HG03280 (cell line): ENCODE measurements around the gene RNASEL.
"Not testable (repeated sequence)": the region's sequence is repeated elsewhere in the genome, so short reads cannot be mapped to it uniquely, and the experiment has no call there.

Source experiments
- ATAC-seq: cut with Tn5 transposase; IDR thresholded peaks from one replicate; pipeline ENCODE4 v1.9.1; 2021; ENCODE audit warnings: mild to moderate bottlenecking, moderate library complexity; ENCODE audit not compliant: unreplicated experiment

The RNASEL gene, protein sequence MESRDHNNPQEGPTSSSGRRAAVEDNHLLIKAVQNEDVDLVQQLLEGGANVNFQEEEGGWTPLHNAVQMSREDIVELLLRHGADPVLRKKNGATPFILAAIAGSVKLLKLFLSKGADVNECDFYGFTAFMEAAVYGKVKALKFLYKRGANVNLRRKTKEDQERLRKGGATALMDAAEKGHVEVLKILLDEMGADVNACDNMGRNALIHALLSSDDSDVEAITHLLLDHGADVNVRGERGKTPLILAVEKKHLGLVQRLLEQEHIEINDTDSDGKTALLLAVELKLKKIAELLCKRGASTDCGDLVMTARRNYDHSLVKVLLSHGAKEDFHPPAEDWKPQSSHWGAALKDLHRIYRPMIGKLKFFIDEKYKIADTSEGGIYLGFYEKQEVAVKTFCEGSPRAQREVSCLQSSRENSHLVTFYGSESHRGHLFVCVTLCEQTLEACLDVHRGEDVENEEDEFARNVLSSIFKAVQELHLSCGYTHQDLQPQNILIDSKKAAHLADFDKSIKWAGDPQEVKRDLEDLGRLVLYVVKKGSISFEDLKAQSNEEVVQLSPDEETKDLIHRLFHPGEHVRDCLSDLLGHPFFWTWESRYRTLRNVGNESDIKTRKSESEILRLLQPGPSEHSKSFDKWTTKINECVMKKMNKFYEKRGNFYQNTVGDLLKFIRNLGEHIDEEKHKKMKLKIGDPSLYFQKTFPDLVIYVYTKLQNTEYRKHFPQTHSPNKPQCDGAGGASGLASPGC

DNA sequence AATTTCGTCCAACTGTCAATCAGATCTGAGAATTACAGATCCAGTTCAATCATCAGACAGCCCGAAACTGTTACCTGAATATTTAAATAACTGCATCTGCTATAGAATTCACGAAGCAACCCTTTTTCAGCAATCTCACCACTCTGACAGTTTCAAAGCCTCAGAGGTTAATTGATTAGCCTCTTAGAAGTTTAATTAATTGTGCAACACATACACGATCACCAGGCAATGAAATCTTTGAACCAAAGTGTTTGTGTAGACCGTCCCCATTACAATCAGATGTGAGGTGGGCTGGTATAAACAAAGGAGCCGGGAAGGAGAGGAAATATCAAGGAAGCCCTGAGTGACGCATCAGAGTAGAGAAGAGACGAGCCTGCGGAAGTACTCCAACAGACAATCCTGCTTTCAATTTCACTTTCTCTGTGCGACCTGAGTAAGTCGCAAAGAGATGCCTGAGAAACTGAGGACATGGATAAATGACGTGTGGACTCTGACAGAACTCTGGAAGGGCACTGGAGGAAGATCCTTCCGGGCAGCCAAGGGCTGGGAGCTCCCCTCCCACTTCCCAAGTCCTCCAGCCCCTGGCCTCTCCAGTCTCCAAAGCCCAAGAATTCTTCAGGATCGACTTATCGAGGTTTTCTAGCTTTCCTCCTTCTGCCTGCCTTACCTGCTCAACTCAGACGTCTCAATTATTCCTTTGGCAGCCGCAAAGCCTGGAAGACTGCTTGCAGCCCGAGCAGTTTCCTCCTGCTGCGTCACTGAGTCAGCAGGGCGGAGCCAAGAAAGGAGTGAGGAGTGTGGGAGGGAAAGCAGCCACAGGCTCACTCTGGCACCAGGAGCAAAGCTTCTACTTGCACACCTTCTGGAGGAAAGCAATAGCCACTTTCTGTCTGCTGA is at the start of gene RNASEL:
Gene RNASEL (minus strand): TSS at position 757 of the 897 bp plus-strand sequence. CDS start 2,450 bp downstream, outside the sequence.
- peak; percentile 85 for ATAC-seq

DNA sequence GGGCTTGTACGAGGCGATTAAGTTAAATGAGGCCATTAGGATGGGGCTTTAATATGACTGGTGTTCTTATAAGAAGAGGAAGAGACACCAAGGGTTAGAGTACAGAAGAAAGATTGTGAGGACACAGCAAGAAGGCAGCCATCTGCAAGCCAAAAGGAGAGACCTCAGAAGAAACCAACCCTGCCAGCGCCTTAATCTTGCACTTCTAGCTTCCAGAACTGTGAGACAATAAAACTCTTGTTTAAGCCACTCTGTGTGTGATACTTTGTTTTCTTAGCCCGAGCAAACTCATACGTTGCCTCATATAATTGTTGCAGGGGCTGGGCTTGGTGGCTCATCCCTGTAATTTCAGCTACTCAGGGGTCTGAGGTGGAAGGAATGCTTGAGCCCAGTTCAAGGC is 48.7 kb upstream of the RNASEL start:
- ATAC-seq: no peak

DNA sequence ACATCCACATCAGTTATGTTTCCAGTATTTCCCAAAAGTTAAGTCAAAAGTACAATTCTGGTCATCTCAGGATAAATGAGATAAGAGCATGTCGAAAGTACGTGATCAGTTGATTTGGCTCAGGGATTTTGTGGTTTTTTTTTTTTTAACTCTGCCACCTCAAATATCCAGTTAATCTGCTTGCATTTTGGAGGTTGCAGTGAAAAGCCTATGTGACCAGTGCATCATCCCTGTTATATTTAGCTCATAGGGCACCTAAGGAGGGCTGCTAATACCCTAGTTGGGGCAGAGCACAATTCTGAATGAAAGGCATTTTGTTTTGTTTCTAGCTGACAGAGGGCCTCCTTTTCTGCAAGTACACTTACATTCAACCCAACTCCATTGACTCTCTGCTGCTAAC is 46.8 kb upstream of the RNASEL start:
- no peak for ATAC-seq

DNA sequence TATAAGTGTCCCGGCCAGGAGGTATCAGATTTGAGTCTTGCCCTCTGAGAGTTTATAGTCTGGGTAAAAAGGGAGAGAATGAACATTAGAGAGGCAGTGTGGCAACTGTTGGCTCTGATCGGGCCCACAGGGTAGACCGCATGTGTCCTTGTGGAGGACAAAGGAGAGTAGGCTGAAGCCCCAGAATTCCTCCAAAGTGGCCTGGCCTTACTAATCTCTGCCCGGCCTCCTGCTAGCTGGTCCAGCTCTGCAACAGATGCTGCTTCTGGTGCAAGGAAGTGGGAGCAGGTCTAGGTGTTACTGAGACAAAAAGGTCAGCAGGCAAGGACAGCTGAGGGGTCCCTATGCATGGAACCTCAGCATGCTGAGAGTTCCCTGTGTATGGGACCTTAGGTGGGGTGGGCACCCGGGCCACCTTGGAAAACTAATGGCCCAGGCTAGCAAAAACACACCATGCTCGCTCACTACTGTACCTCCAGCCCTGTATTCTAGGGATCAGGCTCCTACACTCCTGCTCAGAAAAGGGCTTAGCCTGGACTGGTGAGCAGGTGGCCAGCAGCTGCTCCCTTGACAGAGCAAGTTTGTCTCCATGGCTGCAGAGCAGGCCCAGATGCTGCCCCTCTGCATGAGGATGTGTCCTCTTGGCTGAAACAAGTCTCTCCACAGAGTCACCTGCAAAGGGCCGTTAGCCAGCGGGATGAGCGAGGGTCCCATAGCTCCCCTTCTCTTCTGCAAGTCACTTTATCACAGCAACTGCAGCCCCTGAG is 45.4 kb upstream of the RNASEL start:
- ATAC-seq: no peak

DNA sequence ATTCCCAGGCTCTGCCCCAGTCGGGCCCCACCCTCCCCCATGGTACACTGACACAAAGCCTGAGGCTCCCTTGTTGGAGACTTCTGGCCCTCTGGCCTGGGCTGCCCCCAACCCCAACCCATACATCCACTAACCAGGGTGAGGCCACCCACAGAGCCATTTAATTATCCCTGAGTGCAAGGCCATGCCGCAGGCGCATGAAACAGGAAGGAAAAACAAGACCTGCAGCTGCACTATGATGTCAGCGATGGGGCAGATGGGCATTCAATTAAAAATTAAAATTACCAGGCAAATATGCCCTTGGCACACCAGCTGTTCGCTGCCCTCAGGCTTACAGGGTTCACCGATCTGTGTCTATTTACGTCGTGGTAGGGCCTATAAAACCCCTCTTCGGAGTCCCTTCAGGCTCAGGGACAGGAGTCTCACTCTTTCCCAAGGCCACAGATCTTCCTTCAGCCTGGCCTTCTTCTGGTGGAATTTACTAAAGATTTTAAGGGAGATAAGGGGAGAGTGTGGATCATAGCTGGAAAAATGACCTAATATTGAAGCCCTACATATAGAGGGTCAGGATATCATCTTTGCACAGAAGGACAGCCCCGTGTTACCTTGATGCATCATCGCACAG is 44.7 kb upstream of the RNASEL start:
- ATAC-seq: no peak

DNA sequence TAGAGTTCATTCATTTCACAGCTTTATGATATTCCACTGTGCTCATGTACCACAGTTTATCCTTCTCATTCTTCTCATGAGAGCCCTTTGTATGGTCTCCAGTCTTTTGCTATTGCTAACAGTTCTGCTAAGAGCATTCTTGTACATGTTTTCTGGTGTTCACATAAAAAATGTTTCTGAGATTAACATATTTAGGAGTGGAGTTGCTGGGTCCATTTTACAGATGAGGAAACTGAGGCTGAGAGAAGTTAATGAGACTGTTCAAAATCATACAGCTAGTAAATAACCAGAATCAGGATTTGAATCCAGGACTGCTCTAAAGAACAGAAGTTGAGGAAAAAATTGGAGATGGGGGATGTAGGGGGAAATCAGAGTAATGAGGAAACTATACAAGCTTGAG is 44.0 kb upstream of the RNASEL start:
- ATAC-seq: no peak

DNA sequence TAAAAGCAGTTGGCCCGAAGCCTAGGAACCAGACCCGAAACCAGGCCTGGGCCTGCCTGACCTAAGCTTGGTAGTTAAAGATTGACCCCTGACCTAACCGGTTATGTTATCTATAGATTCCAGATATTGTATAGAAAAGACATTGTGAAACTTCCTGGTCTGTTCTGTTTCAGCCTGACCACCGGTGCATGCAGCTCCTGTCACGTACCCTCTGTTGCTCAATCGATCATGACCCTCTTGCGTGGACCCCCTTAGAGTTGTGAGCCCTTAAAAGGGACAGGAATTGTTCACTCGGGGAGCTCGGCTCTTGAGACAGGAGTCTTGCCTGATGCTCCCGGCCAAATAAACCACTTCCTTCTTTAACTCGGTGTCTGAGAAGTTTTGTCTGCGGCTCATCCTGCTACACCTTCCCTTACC is 43.4 kb upstream of the RNASEL start:
- not testable (repeated sequence) for ATAC-seq

DNA sequence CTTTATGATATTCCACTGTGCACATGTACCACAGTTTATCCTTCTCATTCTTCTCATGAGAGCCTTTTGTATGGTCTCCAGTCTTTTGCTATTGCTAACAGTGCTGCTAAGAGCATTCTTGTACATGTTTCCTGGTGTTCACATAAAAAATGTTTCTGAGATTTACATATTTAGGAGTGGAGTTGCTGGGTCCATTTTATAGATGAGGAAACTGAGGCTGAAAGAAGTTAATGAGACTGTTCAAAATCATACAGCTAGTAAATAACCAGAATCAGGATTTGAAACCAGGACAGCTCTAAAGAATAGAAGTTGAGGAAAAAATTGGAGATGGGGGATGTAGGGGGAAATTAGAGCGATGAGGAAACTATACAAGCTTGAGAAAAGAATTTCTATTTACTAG is 42.9 kb upstream of the RNASEL start:
- ATAC-seq: no peak

DNA sequence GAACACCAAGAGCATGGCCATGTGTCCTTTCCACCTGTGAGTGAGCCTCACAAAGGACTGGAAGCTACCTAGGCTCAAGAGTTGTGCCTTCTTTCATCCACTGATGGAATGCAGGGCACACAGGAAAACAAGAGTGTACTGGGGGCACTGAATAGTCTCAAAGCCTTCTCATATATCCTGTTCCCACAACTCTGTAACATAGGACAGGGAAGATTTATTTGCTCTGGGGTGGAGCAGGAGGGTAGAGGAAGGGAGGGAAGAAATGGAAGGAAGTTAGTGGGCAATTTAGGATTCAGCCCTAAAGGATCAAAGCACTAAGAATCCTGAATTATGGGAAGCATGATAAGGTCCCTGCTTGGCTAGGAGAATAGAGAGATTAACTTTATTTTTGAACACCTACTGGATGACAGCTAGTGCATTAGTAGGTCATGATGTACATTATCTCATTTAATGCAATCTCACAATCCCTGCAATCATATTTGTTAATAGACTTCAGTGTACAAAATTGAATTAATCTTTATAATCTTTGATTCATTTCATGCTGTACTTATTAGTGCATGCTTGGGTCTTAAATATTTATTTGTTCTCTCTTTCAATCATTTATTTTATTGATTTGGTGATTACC is 42.1 kb upstream of the RNASEL start:
- ATAC-seq: no peak

DNA sequence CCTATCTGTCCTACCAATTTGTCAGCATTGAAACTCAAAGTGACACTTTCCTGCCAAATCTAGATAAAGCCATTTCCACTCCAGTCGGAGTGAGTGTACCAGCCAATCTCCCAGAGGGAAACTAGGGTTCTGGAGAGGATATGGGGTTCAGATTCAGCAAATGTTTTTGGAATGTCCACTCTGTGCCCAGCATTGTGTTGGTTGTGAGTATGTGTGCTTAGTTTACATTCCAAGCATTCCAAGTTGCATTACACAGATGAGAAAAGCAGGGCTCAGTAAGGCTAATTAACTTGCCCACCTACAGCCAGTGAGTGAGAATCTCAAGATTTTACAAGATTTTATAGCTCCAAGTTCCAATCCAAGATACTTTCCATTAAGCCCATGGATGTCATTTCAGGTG is 41.5 kb upstream of the RNASEL start:
- ATAC-seq: no peak

DNA sequence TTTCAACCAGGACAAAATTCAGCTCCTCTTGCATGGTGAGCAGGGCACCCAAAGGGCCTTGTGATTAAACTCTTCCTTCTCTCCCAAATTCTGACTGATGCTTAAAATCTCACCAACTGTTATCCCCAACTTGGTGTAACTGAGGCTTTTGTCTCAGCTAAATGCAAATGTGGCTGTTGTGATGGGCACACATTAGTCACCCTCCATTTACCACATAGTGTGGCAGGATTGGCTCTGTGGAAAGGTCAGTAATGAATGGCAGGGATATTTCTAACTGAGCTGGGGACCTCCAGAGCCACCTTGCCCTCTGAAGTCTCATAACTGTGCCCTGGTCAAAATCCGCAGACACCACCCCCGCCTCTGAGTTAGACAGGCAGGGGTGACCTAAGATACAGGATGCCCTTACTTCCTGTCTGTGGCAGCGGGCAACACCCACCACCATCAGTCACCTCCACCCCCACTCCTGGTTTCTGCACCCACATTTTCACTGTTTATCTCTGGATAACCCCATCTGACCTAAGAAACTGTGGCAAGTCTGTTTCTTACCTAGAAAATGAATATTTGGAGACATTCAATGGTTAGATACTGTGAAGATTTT is 40.5 kb upstream of the RNASEL start:
- no peak for ATAC-seq

DNA sequence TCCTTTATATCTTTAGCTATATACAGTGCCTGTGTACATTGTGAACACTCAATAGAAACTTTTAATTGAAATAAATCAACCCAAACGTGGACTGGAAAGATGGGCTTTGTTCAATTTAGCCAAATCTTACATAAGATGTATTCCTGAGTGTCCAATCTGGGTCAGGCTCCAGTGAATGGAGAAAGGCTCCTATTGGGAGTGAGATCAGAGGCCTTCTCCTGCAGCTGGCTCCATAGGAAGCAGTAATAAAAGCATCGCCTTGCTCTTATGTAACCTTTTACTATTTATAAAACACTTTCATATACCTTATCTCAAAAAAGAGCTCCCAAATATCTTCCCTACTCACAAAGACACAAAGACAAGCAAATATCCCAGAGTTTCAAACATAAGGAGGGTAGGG is 40.0 kb upstream of the RNASEL start:
- ATAC-seq: no peak

DNA sequence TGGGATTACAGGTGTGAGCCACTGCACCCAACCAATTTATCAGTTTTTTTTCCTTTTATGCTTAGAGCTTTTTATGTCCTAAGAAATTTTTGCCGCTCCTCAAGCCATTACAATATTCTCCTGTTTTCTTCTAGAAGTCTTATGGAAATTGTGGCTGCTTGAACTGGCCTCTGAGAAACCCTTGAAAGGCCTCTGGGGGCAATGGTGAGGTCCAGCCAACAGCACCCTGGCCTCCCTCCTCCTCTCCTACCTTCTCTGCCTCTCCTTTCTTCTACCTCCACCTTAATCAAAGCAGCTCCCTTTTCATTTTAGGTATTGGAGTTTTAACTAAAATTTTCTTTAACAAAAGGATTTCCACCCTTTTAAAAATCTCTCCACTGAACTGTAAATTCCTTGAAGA is 39.6 kb upstream of the RNASEL start:
- ATAC-seq: no peak

DNA sequence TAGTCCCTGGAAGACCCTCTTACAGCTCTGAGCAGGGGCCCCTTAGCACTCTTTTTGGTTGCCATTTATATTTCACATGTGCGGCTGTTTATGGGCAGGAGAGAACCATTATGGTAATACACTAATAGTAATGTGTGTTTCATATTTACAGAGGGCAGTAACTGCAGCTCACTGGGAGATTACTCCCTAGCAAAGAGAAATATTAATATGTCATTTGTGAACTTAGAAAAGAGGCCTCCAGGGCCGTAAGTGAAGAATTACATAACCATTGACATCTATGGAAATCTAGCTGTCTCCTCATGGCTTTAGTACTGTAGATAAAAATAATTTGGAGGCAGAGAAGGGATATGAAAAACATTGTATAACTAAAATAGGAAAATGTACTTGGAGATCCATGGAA is 38.6 kb upstream of the RNASEL start:
- no peak for ATAC-seq

DNA sequence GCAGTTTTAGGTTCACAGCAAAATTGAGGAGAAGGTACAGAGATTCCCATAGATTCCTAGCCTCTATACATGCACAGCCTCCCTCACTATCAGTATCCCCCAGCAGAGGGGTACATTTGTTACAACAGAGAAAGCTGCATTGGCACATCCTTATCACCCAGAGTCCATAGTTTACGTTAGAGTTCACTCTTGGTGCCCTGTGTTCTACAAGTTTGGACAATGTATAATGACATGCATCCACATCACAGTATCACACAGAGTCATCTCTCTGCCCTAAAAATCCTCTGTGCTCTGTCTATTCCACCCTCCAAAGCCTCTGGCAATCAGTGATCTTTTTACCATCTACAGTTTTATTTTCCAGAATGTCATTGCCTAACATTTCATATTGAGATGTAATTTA is 37.5 kb upstream of the RNASEL start:
- ATAC-seq: no peak

DNA sequence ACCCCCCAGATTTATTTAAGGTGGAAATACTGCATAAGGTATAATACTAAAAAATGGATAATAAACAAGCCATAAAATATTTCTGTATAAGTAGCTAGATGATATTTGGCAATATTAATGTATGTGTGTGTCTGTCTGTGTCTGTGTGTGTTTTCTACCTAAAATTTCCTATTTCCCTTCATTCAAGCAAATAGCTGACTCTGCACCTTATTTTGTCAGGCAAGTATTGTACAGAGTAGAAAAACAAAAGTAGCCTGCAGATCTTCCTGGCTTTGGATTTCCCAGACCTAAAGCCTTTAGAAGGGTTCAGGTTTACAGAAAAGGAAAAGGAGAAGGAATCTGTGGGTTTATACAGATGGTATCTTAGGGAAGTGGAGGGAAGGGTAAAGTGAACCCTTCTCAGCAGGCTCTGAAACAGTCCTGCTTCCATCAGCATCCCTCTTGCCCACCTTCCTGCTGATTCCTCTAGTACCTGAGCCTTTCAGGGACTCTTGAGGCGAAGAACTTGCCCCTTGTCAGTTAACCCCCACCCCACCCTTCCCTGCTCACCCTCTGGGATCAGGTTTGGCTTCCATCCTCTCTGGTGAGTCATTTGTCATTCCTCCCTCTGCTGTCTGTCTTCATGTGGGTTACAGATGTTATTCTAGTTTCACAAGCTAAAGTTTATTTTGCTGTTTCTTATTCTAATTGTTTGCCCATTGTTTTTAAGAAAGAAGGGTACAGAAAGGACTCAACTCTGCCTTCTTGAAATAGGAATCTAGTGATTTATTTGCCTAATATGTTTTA is 36.9 kb upstream of the RNASEL start:
- no peak for ATAC-seq

DNA sequence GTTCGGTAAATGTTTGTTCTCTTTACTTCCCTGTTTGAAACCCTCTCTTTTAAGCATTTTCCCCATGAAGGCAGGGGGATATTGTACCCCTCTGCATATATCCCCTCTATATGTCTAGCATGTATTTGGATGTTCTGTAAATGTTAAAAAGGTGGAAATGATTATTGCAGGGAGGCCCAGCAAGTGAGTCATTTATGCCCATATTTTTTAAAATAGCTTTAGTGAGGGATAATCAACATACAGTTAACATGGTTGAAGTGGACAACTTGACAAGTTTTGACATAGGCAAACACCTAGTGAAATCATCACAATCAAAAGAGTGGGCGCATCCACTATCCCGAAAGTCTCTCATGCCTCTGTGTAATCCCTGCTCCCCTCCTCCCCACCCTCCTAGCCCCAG is 36.0 kb upstream of the RNASEL start:
- ATAC-seq: no peak

DNA sequence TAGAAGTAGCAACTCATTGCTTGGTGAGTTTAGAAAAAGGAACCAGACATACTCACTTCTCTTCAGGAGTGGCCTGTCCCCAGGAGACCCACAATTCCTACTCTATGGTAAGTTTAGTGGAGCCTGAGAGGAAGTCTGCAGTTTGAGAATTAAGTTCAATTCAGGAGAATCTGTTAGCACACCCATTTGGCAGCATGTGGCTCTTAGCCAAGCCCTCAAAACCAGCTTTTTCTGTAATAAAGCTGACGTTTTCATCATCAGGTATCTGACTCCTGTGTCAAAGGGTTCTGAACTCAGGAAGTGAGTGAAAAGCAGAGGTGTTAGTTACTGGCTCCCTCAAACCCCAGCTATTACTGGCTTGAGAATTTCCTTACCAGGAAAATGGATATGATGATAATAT is 35.5 kb upstream of the RNASEL start:
- no peak for ATAC-seq
